GM12892 (cell line): ENCODE measurements around the gene NTF4.

Experiments
- POLR2A ChIP-seq: IDR thresholded peaks from 2 replicates; pipeline ENCODE4 v1.6.1; 2011; ENCODE audit warnings: low read depth, low read length, control low read depth
- POLR2AphosphoS5 ChIP-seq: IDR thresholded peaks from 2 replicates; pipeline ENCODE4 v1.6.1; 2011; ENCODE audit warnings: low read depth, low read length, control low read depth
- TAF1 ChIP-seq: IDR thresholded peaks from 2 replicates; pipeline ENCODE4 v1.6.1; 2011; ENCODE audit warnings: low read depth, mild to moderate bottlenecking, control low read depth, low read length, borderline replicate concordance

- no peak; the same call in 1 of the 2 replicates for TF ChIP-seq POLR2AphosphoS5
- TF ChIP-seq POLR2A: no peak
- no peak for TF ChIP-seq TAF1
Observed at GRCh38 chr19:49109569-49110233, 45.1 kb upstream of the NTF4 start.
